ENCODE measurements around the gene TNFSF13.

Gene TNFSF13

GRCh38 chr17:7512105-7512504, 46.4 kb upstream of the TNFSF13 start:
- WGBS, 2 donors (ENCODE audit: extremely low coverage in 2 of 2, insufficient read length in 2 of 2, insufficient replicate concordance in 1 of 2), result no CpG with 5 or more reads among the region's 15 CpGs
- no peak overlapping the region for H3K18ac ChIP-seq (ENCODE audit: low read length)

GRCh38 chr17:7512824-7513540, 45.6 kb upstream of the TNFSF13 start:
- H3K9ac ChIP-seq (ENCODE audit: low read depth, low read length, poor library complexity), result no peak overlapping the region
- no peak overlapping the region for H3K4ac ChIP-seq (ENCODE audit: low read length)
- no peak overlapping the region for H4K8ac ChIP-seq (ENCODE audit: low read depth, low read length)
- no peak overlapping the region for H4K91ac ChIP-seq (ENCODE audit: low read depth, low read length, poor library complexity)
- H3K4me2 ChIP-seq (ENCODE audit: insufficient read depth, low read length, poor library complexity, severe bottlenecking), result no peak overlapping the region
- H3K9me3 ChIP-seq (replicated peaks in 1 of 2; ENCODE audit: control insufficient read depth in 2 of 2, insufficient read depth in 1 of 2, low read depth in 1 of 2, low read length in 2 of 2), result no peaks in the 10 kb centered on the region
- H2AK5ac ChIP-seq (ENCODE audit: low read depth, low read length), result no peak overlapping the region
- H2BK5ac ChIP-seq (ENCODE audit: low read length), result no peak overlapping the region
- no peak overlapping the region for H3K27ac ChIP-seq (replicated peaks; ENCODE audit: low read length)
- H2BK12ac ChIP-seq (ENCODE audit: low read length), result no peak overlapping the region
- H2BK120ac ChIP-seq (ENCODE audit: low read depth, low read length), result no peak overlapping the region
- no peaks in the 10 kb centered on the region for H3K79me1 ChIP-seq (ENCODE audit: low read depth, low read length)
- no peak overlapping the region for H3K14ac ChIP-seq (ENCODE audit: low read length)
- H2AFZ ChIP-seq (ENCODE audit: low read length), result no peak overlapping the region
- no peak overlapping the region for H2BK15ac ChIP-seq (ENCODE audit: low read length)
- no peaks in the 10 kb centered on the region for H3K27me3 ChIP-seq (ENCODE audit: control insufficient read depth in 3 of 3, insufficient read depth in 3 of 3, low read depth in 1 of 3, low read length in 3 of 3)
- H3K18ac ChIP-seq (ENCODE audit: low read length), result no peak overlapping the region
- 100% methylated on average over 1 of the region's 20 CpGs; no CpG with 5 or more reads in 1 of the 2 donors for WGBS, 2 donors (ENCODE audit: extremely low coverage in 2 of 2, insufficient read length in 2 of 2, insufficient replicate concordance in 1 of 2)
- H3K4me1 ChIP-seq (ENCODE audit: control insufficient read depth in 2 of 2, insufficient read depth in 1 of 2, low read depth in 1 of 2, low read length in 2 of 2), result no peaks in the 10 kb centered on the region
- DNase-seq (ENCODE audit: low spot score), result no peak
- H3K4me3 ChIP-seq (ENCODE audit: low read length in 2 of 2), result no peak overlapping the region
- peaks cover 52 to 83% of the 10 kb centered on the region in 2 donors for H3K36me3 ChIP-seq (replicated peaks in 1 of 2; ENCODE audit: control insufficient read depth in 2 of 2, insufficient read depth in 2 of 2, low read length in 2 of 2)
- H3K23ac ChIP-seq (ENCODE audit: low read depth, low read length, poor library complexity), result no peak overlapping the region

More at GRCh38 chr17:7512105-7512504, 46.4 kb upstream of the TNFSF13 start:
- Histone ChIP-seq H4K91ac (ENCODE audit: low read depth, low read length, poor library complexity) (no peak overlapping the region), H3K14ac (ENCODE audit: low read length) (no peak overlapping the region), H3K4ac (ENCODE audit: low read length) (peak overlapping the region; percentile 44), H2BK12ac (ENCODE audit: low read length) (no peak overlapping the region), H2BK15ac (ENCODE audit: low read length) (no peak overlapping the region), H3K23ac (ENCODE audit: low read depth, low read length, poor library complexity) (no peak overlapping the region), H2AFZ (ENCODE audit: low read length) (no peak overlapping the region), H3K27me3 (ENCODE audit: control insufficient read depth in 3 of 3, insufficient read depth in 3 of 3, low read depth in 1 of 3, low read length in 3 of 3) (no peaks in the 10 kb centered on the region), H4K8ac (ENCODE audit: low read depth, low read length) (no peak overlapping the region), H3K4me1 (ENCODE audit: control insufficient read depth in 2 of 2, insufficient read depth in 1 of 2, low read depth in 1 of 2, low read length in 2 of 2) (no peaks in the 10 kb centered on the region), H3K36me3 (replicated peaks in 1 of 2; ENCODE audit: control insufficient read depth in 2 of 2, insufficient read depth in 2 of 2, low read length in 2 of 2) (peaks cover 54 to 91% of the 10 kb centered on the region in 2 donors), H3K4me2 (ENCODE audit: insufficient read depth, low read length, poor library complexity, severe bottlenecking) (no peak overlapping the region), H3K9ac (ENCODE audit: low read depth, low read length, poor library complexity) (no peak overlapping the region), H2BK120ac (ENCODE audit: low read depth, low read length) (no peak overlapping the region), H3K4me3 (ENCODE audit: low read length in 2 of 2) (no peak overlapping the region), H3K79me1 (ENCODE audit: low read depth, low read length) (no peaks in the 10 kb centered on the region), H2AK5ac (ENCODE audit: low read depth, low read length) (no peak overlapping the region), H2BK5ac (ENCODE audit: low read length) (no peak overlapping the region), H3K27ac (replicated peaks; ENCODE audit: low read length) (no peak overlapping the region), H3K9me3 (replicated peaks in 1 of 2; ENCODE audit: control insufficient read depth in 2 of 2, insufficient read depth in 1 of 2, low read depth in 1 of 2, low read length in 2 of 2) (no peaks in the 10 kb centered on the region)
- no peak for DNase-seq (ENCODE audit: low spot score)

- Histone ChIP-seq H3K9me3 (replicated peaks in 1 of 2; ENCODE audit: control insufficient read depth in 2 of 2, insufficient read depth in 1 of 2, low read depth in 1 of 2, low read length in 2 of 2) (no peaks in the 10 kb centered on the region), H4K8ac (ENCODE audit: low read depth, low read length) (no peak overlapping the region), H3K36me3 (replicated peaks in 1 of 2; ENCODE audit: control insufficient read depth in 2 of 2, insufficient read depth in 2 of 2, low read length in 2 of 2) (peaks cover 45 to 74% of the 10 kb centered on the region in 2 donors), H3K4me1 (ENCODE audit: control insufficient read depth in 2 of 2, insufficient read depth in 1 of 2, low read depth in 1 of 2, low read length in 2 of 2) (no peaks in the 10 kb centered on the region), H2BK5ac (ENCODE audit: low read length) (no peak overlapping the region), H3K4me2 (ENCODE audit: insufficient read depth, low read length, poor library complexity, severe bottlenecking) (no peak overlapping the region), H3K27ac (replicated peaks; ENCODE audit: low read length) (no peak overlapping the region), H2AFZ (ENCODE audit: low read length) (no peak overlapping the region), H2BK12ac (ENCODE audit: low read length) (no peak overlapping the region), H3K23ac (ENCODE audit: low read depth, low read length, poor library complexity) (peak overlapping the region; percentile 65), H3K18ac (ENCODE audit: low read length) (no peak overlapping the region), H3K79me1 (ENCODE audit: low read depth, low read length) (peaks cover 2% of the 10 kb centered on the region), H2AK5ac (ENCODE audit: low read depth, low read length) (no peak overlapping the region), H3K4me3 (ENCODE audit: low read length in 2 of 2) (peak overlapping the region in 1 of 2 donors; percentile 24), H2BK120ac (ENCODE audit: low read depth, low read length) (no peak overlapping the region), H3K27me3 (ENCODE audit: control insufficient read depth in 3 of 3, insufficient read depth in 3 of 3, low read depth in 1 of 3, low read length in 3 of 3) (no peaks in the 10 kb centered on the region), H3K9ac (ENCODE audit: low read depth, low read length, poor library complexity) (no peak overlapping the region), H3K4ac (ENCODE audit: low read length) (no peak overlapping the region), H3K14ac (ENCODE audit: low read length) (no peak overlapping the region), H4K91ac (ENCODE audit: low read depth, low read length, poor library complexity) (no peak overlapping the region), H2BK15ac (ENCODE audit: low read length) (no peak overlapping the region)
- WGBS, 2 donors (ENCODE audit: extremely low coverage in 2 of 2, insufficient read length in 2 of 2, insufficient replicate concordance in 1 of 2), result 100% methylated on average over 1 of the region's 17 CpGs; no CpG with 5 or more reads in 1 of the 2 donors
- no peak for DNase-seq (ENCODE audit: low spot score)
These were observed 44.6 kb upstream of the TNFSF13 start for GRCh38 chr17:7513850-7514419.

GRCh38 chr17:7515911-7516610, 42.5 kb upstream of the TNFSF13 start:
- no peak overlapping the region for H2BK12ac ChIP-seq (ENCODE audit: low read length)
- H2BK120ac ChIP-seq (ENCODE audit: low read depth, low read length), result no peak overlapping the region
- H3K14ac ChIP-seq (ENCODE audit: low read length), result no peak overlapping the region
- DNase-seq (ENCODE audit: low spot score), result no peak
- H3K4me1 ChIP-seq (ENCODE audit: control insufficient read depth in 2 of 2, insufficient read depth in 1 of 2, low read depth in 1 of 2, low read length in 2 of 2), result no peaks in the 10 kb centered on the region
- no peaks in the 10 kb centered on the region for H3K9me3 ChIP-seq (replicated peaks in 1 of 2; ENCODE audit: control insufficient read depth in 2 of 2, insufficient read depth in 1 of 2, low read depth in 1 of 2, low read length in 2 of 2)
- H3K27ac ChIP-seq (replicated peaks; ENCODE audit: low read length), result no peak overlapping the region
- H2AK5ac ChIP-seq (ENCODE audit: low read depth, low read length), result no peak overlapping the region
- no peak overlapping the region for H2AFZ ChIP-seq (ENCODE audit: low read length)
- no peaks in the 10 kb centered on the region for H3K27me3 ChIP-seq (ENCODE audit: control insufficient read depth in 3 of 3, insufficient read depth in 3 of 3, low read depth in 1 of 3, low read length in 3 of 3)
- no CpG with 5 or more reads among the region's 13 CpGs for WGBS, 2 donors (ENCODE audit: extremely low coverage in 2 of 2, insufficient read length in 2 of 2, insufficient replicate concordance in 1 of 2)
- H4K91ac ChIP-seq (ENCODE audit: low read depth, low read length, poor library complexity), result no peak overlapping the region
- H3K79me1 ChIP-seq (ENCODE audit: low read depth, low read length), result peaks cover 2% of the 10 kb centered on the region
- no peak overlapping the region for H3K18ac ChIP-seq (ENCODE audit: low read length)
- H3K4me3 ChIP-seq (ENCODE audit: low read length in 2 of 2), result no peak overlapping the region
- no peak overlapping the region for H3K9ac ChIP-seq (ENCODE audit: low read depth, low read length, poor library complexity)
- H3K4me2 ChIP-seq (ENCODE audit: insufficient read depth, low read length, poor library complexity, severe bottlenecking), result no peak overlapping the region
- no peak overlapping the region for H4K8ac ChIP-seq (ENCODE audit: low read depth, low read length)
- H3K36me3 ChIP-seq (replicated peaks in 1 of 2; ENCODE audit: control insufficient read depth in 2 of 2, insufficient read depth in 2 of 2, low read length in 2 of 2), result peaks cover 30 to 53% of the 10 kb centered on the region in 2 donors
- H2BK15ac ChIP-seq (ENCODE audit: low read length), result no peak overlapping the region
- H2BK5ac ChIP-seq (ENCODE audit: low read length), result no peak overlapping the region
- H3K4ac ChIP-seq (ENCODE audit: low read length), result no peak overlapping the region
- H3K23ac ChIP-seq (ENCODE audit: low read depth, low read length, poor library complexity), result no peak overlapping the region
